Lower leg skin (tissue), 4 donors: ENCODE results near the gene SLC22A6. TPM values are rescaled to one million over a fixed set of nuclear protein-coding genes. Genes with fewer than 3 reads are reported as not detected.

Experiments used
- DNase-seq, 2 donors: peaks; one replicate each; pipeline ENCODE4 v3.0.0-alpha.2; 2019; ENCODE audit warnings: low spot score in 2 of 2
- H3K4me3 ChIP-seq: fragments of 200-600 bp; sonication (generic); 2 replicates; pipeline ENCODE4 v1.5.1; 2017; ENCODE audit warnings: mild to moderate bottlenecking, low read depth; ENCODE audit not compliant: poor library complexity, severe bottlenecking
- CTCF ChIP-seq, 3 donors: fragments of 450-650 bp; IDR thresholded peaks; one replicate each; pipeline ENCODE4 v1.5.1; 2016; ENCODE audit warnings: antibody characterized with exemption in 3 of 3, mild to moderate bottlenecking in 3 of 3, moderate library complexity in 2 of 3
- POLR2A ChIP-seq, 2 donors: fragments of 450-650 bp; IDR thresholded peaks; one replicate each; pipeline ENCODE4 v1.6.1; 2016 to 2017; ENCODE audit warnings: antibody characterized with exemption in 2 of 2, mild to moderate bottlenecking in 1 of 2, moderate library complexity in 1 of 2
- WGBS, 2 donors: methylation state at CpG; one replicate each; pipeline ENCODE4 v1.1.5; 2018; 5-methylcytosine and 5-hydroxymethylcytosine counted together
- intact Hi-C: fragments of 100-400 bp; cut with DNase I; formaldehyde crosslinking; loops from one replicate; pipeline ENCODE4 v1.15.0; 2023; ENCODE audit warnings: low total_unique reads
- total RNA-seq, 4 donors: library from RNA; depleted of rRNA; stranded (reverse); fragments of >200 nt; gene quantifications; one replicate each; pipeline ENCODE4 v1.1.0, GENCODE V29; 2016

The SLC22A6 gene, protein sequence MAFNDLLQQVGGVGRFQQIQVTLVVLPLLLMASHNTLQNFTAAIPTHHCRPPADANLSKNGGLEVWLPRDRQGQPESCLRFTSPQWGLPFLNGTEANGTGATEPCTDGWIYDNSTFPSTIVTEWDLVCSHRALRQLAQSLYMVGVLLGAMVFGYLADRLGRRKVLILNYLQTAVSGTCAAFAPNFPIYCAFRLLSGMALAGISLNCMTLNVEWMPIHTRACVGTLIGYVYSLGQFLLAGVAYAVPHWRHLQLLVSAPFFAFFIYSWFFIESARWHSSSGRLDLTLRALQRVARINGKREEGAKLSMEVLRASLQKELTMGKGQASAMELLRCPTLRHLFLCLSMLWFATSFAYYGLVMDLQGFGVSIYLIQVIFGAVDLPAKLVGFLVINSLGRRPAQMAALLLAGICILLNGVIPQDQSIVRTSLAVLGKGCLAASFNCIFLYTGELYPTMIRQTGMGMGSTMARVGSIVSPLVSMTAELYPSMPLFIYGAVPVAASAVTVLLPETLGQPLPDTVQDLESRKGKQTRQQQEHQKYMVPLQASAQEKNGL
- not detected for total RNA-seq

- no peak within 1 kb of the TSS for H3K4me3 ChIP-seq
- no peak for TF ChIP-seq POLR2A (IDR thresholded peaks at IDR 0.05)
- TF ChIP-seq CTCF (IDR thresholded peaks at IDR 0.05), result no peak
- WGBS, 2 donors, result 63 to 68% methylated on average over 9 to 13 of the region's 14 CpGs
- no peak for DNase-seq
- intact Hi-C loops, result no loop called here
Measured at GRCh38 chr11:62984451-62984991, at the start of gene SLC22A6. Gene SLC22A6 (minus strand): TSS chr11:62984967. CDS start chr11:62984690, 277 bp downstream.

DNA sequence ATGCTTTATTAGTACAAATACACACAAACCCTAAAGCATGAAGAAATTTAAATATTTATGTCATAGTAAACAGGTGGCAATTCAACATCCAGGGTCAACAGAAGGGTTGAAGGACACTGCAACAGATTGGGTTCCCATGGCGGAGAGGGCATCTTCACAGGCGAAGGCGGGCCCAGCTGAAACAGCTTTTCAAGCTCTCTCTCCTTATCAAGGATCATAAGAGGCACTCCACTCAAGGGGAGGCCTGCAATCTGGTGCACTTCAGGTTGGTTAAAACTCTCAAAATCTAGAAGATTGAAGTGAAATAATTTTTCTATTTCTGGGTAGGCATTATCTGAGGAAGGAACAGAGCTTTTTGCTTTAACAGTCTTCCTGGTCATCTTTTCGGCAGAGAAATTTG, 47.7 kb upstream of the SLC22A6 start:
- WGBS, 2 donors, result 94 to 97% methylated on average over 4 of the region's 4 CpGs
- no peak for TF ChIP-seq POLR2A (IDR thresholded peaks at IDR 0.05)
- no peak for TF ChIP-seq CTCF (IDR thresholded peaks at IDR 0.05)
- intact Hi-C loops, result no loop called here
- DNase-seq, result no peak
- H3K4me3 ChIP-seq, result no peak overlapping the region

DNA sequence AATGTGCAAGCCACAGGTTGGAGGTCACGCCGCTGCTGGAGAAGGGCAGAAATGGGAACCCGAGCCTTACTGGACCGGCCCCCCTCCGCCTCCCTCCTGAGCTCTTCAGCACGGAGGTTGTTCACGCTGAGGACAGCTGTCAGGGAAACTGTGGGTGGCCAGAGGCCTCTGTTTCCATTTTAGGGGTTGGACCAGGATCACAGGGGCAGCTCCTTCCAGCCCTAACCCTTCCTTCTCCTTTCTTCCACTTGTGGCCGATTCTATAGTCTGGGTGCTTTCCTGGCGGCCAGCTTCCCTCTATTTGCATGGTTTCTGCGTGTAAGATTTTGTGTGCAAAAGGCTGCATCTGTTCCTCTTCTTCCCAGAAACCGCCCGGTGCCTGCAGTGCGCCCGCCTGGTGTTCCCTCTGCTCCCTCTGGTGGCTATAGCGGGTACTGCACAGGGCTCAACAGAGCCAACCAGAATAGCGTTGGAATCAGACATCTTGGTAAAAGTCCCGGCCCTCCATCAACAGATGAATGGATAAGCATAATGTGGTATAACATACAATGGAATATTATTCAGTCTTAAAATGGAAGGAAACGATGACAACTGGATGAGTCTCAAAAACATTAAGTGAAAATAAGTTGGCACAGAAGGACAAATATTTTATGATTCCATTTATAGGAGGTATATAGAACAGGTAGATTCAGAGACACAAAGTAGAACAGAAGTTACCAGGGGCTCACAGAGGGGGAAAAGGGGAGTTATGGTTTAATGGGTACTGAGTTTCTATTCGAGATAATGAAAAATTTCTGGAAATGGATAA, 39.3 kb upstream of the SLC22A6 start:
- TF ChIP-seq POLR2A (IDR thresholded peaks at IDR 0.05) (no peak), CTCF (IDR thresholded peaks at IDR 0.05) (peak; percentile 48 to 99 (median 85))
- 11 to 15% methylated on average over 19 of the region's 19 CpGs for WGBS, 2 donors
- H3K4me3 ChIP-seq, result no peak overlapping the region
- intact Hi-C loops, result loop anchor here (2.0 kb wide), 1 partner anchor 117 kb away; no protein-coding TSS in a partner anchor
- peak; percentile 89 to 98 for DNase-seq

GRCh38 chr11:63023222-63023814, 38.6 kb upstream of the SLC22A6 start:
- no peak for DNase-seq
- no peak for TF ChIP-seq CTCF (IDR thresholded peaks at IDR 0.05)
- no peak for TF ChIP-seq POLR2A (IDR thresholded peaks at IDR 0.05)
- intact Hi-C loops, result loop anchor here (2.0 kb wide), 1 partner anchor 117 kb away; no protein-coding TSS in a partner anchor
- H3K4me3 ChIP-seq, result no peak overlapping the region
- WGBS, 2 donors, result 81 to 89% methylated on average over 11 of the region's 11 CpGs

GRCh38 chr11:63022441-63022840, 37.7 kb upstream of the SLC22A6 start:
- no peak for TF ChIP-seq CTCF (IDR thresholded peaks at IDR 0.05)
- 78 to 91% methylated on average over 6 of the region's 6 CpGs for WGBS, 2 donors
- intact Hi-C loops, result loop anchor here (2.0 kb wide), 1 partner anchor 116 kb away; no protein-coding TSS in a partner anchor
- H3K4me3 ChIP-seq, result no peak overlapping the region
- DNase-seq, result no peak
